Prostate gland (tissue), 2 donors: ENCODE results near the gene IKZF1.

Experiments
- CTCF ChIP-seq, 4 experiments: fragments of 200-600 bp in 2 of 4; fragments of 450-650 bp in 2 of 4; sonication (generic) in 2 of 4; IDR thresholded peaks; 1 replicate in 3 of 4; 2 replicates in 1 of 4; pipeline ENCODE4 v1.5.1; 2016 to 2019; ENCODE audit warnings: antibody characterized with exemption in 4 of 4, mild to moderate bottlenecking in 2 of 4, moderate library complexity in 2 of 4
- POLR2A ChIP-seq: fragments of 450-650 bp; IDR thresholded peaks from one replicate; pipeline ENCODE4 v1.6.1; 2016; ENCODE audit warnings: antibody characterized with exemption, mild to moderate bottlenecking

GRCh38 chr7:50300336-50300735 is 4.2 kb upstream of the IKZF1 start:
- no peak for TF ChIP-seq POLR2A
- TF ChIP-seq CTCF (IDR thresholded peaks at IDR 0.05) = no peak
